ENCODE measurements around the gene RETREG1.

DNA sequence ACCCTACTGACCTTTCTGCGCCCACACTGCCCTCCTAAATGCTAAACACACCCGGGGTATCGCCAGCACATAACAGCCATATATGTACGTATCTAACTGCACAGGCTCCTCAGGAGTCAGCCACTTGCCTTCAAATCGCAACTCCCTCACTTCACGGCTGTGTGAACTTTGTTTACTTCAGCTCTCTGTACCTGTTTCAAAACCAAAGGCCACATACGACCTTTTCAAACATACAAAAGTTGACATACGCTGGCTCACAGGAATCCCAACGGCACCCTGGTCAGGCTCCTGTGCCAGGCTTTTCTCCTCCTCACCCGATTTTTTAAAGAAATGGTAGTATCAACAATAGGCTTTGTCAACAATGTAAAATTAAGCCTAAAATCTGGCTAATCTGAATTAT, 112.2 kb downstream of the RETREG1 start:
- no peak for TF ChIP-seq EZH2 (IDR thresholded peaks at IDR 0.05)
- TF ChIP-seq POLR2AphosphoS5 (IDR thresholded peaks at IDR 0.05; ENCODE audit: borderline replicate concordance, low read depth, low read length) = no peak
- TF ChIP-seq FOXP2 (optimal IDR thresholded peaks at IDR 0.05; ENCODE audit: control extremely low read depth, extremely low read length, insufficient read depth) = no peak
